HG03103 (cell line): ENCODE measurements around the gene SCRN1.

Experiments used
- ATAC-seq: cut with Tn5 transposase; IDR thresholded peaks from one replicate; pipeline ENCODE4 v1.9.1; 2021; ENCODE audit warnings: low read depth; ENCODE audit not compliant: unreplicated experiment

Gene SCRN1

DNA sequence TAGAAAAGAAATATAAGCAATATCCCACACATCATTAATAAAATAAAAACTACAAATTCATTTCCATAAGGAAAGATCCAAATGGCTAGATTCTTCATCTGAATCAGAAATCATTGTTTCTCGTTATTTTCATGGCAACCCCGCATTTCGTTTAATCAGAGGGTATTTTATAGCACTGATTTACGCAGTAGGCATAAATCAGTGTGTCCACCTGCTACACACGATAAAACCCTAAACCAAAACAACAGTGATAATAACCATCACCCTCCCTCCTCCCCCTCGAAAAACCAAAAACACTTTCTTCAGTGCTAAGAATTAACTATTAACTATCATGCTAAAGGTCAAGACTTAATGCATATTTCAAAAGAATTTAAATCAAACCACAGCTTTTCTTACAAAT, 20.4 kb upstream of the SCRN1 start:
- ATAC-seq: no peak

GRCh38 chr7:30005464-30005863, 15.9 kb upstream of the SCRN1 start:
- no peak for ATAC-seq

DNA sequence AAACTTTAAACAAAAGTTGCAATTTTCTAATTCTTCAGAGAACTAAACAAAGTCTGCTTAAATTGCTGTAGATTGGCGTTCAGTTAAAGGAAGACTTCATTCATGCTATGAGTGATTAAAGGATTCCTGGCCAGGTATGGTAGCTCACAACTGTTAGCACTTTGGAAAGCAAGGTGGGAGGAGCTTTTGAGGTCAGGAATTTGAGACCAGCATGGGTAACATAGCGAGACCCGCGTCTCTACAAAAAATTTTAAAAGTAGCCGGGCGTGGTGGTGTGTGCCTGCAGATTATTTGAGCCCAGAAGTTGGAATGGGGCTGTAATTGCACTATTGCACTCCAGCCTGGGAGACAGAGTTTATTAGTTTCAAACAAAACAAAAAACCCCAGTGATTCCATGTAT, 13.5 kb upstream of the SCRN1 start:
- no peak for ATAC-seq

DNA sequence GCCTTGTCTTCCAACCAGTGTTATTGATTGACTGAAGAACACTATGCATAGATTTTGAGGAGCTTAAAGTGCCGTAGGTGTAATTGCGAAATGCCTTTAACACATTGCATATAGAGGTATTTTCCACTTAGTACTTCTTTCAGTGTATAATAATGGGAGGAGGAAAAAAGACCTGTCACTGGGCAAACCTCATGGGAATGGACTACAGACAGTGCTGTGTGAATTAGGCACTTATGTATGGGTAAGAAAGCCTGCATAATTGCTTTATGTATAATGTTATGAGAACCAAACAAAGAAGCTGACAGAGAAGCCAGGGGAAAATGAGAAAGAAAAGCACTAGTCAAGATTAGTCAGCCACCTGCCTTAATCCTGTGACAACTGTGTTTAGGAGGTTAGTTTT, 12.4 kb upstream of the SCRN1 start:
- ATAC-seq: no peak

DNA sequence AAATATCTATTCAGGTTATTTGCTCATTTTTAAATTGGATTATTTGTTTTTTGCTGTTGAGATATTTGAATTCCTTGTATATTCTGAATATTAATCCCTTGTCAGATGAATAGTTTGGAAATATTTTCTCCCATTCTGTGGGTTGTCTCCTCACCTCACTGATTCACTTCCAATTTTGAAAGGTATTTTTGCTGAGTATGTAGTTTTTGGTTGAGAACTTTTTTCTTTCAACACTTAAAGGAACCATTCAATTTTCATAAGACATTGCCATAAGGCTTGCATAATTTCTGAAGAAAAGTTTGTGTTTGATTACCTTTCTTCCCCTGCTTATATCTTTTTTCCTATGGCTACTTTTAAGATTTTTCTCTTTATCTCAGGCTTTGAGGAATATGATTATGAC, 8.9 kb upstream of the SCRN1 start:
- no peak for ATAC-seq

- ATAC-seq: no peak
Observed at GRCh38 chr7:29996321-29996720, 6.7 kb upstream of the SCRN1 start.

- ATAC-seq: no peak
Observed at GRCh38 chr7:29995652-29996051, 6.1 kb upstream of the SCRN1 start.

DNA sequence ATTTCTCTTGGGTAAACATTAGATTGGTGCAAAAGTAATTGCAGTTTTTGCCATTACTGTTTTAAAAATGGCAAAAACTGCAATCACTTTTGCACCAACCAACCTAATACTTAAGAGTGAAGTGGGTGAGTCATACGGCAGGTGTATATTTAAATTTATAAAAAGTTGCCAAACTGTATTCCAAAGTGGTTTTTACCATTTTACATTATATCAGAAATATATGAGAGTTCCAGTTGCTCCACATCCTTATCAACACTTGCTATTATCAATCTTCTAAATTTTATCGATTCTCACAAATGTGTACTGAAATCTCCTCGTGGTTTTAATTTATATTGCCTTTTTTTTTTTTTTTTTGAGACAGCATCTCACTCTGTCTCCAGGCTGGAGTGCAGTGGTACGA, 3.5 kb upstream of the SCRN1 start:
- no peak for ATAC-seq

- no peak for ATAC-seq
Observed at GRCh38 chr7:29991937-29992336, 2.3 kb upstream of the SCRN1 start.

DNA sequence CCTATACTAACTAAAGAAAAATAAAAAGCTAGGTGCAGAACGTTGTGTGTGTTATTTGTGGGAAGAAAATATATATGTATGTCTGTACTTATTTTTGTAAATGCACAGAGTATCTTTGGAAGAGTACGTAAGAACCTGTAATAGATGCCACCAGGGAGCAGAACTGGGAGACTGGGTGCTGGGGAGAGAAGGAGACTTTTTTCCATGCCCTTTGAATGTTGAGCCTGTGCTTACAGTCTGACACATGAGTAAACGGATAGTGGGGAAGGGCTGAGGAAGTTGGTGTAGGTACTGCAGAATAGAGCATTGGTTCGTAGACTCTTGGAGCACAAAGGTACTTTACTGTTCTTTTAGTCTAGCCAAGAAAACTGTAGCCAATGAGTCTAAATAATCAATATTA, 1.3 kb upstream of the SCRN1 start:
- ATAC-seq: no peak

GRCh38 chr7:29988424-29989256, 961 bp downstream of the SCRN1 start:
- ATAC-seq: peak; percentile 22

- no peak for ATAC-seq
Observed at GRCh38 chr7:29987811-29988317, 1.7 kb downstream of the SCRN1 start.

- ATAC-seq: no peak
Observed at GRCh38 chr7:29987083-29987482, 2.5 kb downstream of the SCRN1 start.

DNA sequence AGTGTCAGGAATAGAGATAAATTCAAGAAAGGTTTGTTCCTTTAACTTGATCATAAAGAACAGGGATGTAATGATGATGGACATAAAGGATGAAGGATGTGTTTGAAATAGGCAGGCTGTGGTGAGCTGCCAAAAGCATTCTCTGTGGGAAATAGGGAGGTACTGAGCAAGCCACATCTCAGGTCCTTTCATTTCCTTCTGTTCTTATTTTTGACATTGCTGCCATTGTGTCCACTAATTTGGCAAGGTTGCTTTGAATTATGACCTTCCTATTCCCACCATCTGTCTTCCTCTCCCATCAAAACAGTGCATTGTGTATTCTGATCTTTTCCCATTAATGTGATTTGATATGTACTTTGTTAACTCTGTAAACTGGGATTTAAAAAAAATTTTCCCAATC, 9.4 kb downstream of the SCRN1 start:
- no peak for ATAC-seq

- ATAC-seq: no peak
Observed at GRCh38 chr7:29977886-29978651, 11.5 kb downstream of the SCRN1 start.

DNA sequence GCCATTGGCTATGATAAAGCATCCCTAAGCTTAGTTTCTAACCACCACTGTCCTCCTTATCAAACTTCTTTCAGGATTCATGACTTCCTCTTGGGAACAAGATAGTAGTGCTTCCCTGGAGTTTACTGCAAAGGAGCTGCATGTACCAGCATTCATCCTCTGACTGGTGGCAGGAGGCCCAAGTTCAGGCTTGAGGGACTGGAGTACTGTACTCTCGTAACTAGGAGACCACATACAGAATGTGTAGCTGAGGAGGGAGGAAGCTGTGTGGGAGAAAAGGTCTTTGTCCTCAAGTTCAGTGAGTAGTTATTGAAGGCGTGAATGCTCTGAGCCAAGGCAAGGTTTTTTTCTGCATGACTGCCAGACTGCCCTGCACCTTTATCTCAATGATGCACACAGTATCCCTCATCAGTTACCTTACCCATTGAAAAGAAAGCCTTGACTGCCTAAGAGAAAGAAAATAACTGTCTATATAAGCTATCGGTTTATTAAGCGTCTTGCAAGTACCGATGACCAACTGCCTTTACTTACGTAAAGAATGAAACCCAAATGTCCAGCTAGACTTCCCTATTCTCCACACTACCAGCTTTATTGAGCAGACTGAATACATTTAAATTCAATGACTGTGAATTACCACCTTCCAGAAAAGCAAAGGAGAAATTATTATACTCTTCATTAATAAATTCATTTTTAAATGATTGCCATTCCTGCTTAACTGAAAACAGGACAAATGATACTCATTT, 12.8 kb downstream of the SCRN1 start:
- no peak for ATAC-seq

- no peak for ATAC-seq
Observed at GRCh38 chr7:29976266-29976665, 13.3 kb downstream of the SCRN1 start.

GRCh38 chr7:29975561-29975960, 14.0 kb downstream of the SCRN1 start:
- no peak for ATAC-seq

DNA sequence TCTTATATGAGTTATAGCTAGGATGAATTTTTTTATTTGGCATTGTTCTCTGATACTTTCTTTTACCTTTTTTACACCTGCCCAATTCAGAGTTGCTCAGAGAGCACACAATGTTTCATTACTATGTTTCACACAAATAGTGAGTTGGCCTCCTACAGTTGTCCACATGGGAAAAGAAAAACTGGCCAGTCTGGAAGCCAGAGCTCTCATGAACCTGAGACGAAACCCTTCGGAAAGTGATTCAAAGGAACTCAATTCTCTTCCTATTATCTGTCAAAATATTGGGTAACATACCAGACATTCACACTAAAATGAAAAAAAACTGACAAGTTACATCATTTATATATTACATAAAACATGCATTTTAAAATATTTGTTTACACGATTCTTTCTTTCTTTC, 15.3 kb downstream of the SCRN1 start:
- no peak for ATAC-seq

DNA sequence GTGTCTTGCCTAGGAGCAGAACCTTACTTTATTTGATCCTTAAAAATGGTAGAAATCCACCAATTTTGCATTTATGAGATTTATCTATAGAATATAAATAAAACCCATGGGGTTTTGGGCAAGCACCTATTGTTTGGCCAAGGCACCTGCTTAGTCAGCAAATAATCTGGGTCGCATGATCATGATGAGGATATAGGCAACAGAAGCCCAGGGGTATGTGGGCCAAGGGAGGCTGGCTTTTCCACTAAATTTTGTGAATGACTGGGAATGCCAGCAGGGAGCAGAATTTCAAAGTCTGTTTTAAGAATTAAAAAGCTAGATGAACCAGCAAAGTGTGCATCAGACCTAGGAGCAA, 17.3 kb downstream of the SCRN1 start:
- no peak for ATAC-seq
